Measurements from ENCODE around the gene GADL1. TPM values are rescaled to one million over a fixed set of nuclear protein-coding genes. Genes with fewer than 3 reads are reported as not detected.

The GADL1 gene
- total RNA-seq, 4 donors from 2014 or later: 1.1 TPM; not detected in 3

- no peak for DNase-seq
- intact Hi-C loops (cut with DNase I; ENCODE audit: low total_unique reads): no loop called here
- Histone ChIP-seq H3K9me3 (no peaks in the 10 kb centered on the region), H3K4me3 (no peak overlapping the region), H3K27ac (no peak overlapping the region), H3K27me3 (no peaks in the 10 kb centered on the region), H3K4me1 (no peaks in the 10 kb centered on the region), H3K36me3 (no peaks in the 10 kb centered on the region)
- TF ChIP-seq POLR2A (IDR thresholded peaks at IDR 0.05) (no peak), CTCF (IDR thresholded peaks at IDR 0.05) (no peak)
Measured at GRCh38 chr3:30733696-30734095, 160.8 kb downstream of the GADL1 start.

GRCh38 chr3:30733209-30733608 is 161.3 kb downstream of the GADL1 start:
- no peak for DNase-seq
- no peaks in the 10 kb centered on the region for H3K36me3 ChIP-seq
- intact Hi-C loops (cut with DNase I; ENCODE audit: low total_unique reads): no loop called here
- no peak overlapping the region for H3K27ac ChIP-seq
- H3K9me3 ChIP-seq: no peaks in the 10 kb centered on the region
- H3K27me3 ChIP-seq: no peaks in the 10 kb centered on the region
- H3K4me3 ChIP-seq: no peak overlapping the region
- no peaks in the 10 kb centered on the region for H3K4me1 ChIP-seq
- no peak for TF ChIP-seq POLR2A (IDR thresholded peaks at IDR 0.05)
- TF ChIP-seq CTCF (IDR thresholded peaks at IDR 0.05): no peak

- no peaks in the 10 kb centered on the region for H3K36me3 ChIP-seq
- H3K27me3 ChIP-seq: no peaks in the 10 kb centered on the region
- intact Hi-C loops (cut with DNase I; ENCODE audit: low total_unique reads): no loop called here
- no peak for DNase-seq
- no peak overlapping the region for H3K4me3 ChIP-seq
- no peaks in the 10 kb centered on the region for H3K4me1 ChIP-seq
- H3K9me3 ChIP-seq: no peaks in the 10 kb centered on the region
- no peak overlapping the region for H3K27ac ChIP-seq
- no peak for TF ChIP-seq POLR2A (IDR thresholded peaks at IDR 0.05)
- no peak for TF ChIP-seq CTCF (IDR thresholded peaks at IDR 0.05)
Measured at GRCh38 chr3:30730967-30731366, 163.5 kb downstream of the GADL1 start.

- H3K27me3 ChIP-seq: no peaks in the 10 kb centered on the region
- no peaks in the 10 kb centered on the region for H3K9me3 ChIP-seq
- no peak for DNase-seq
- TF ChIP-seq CTCF (IDR thresholded peaks at IDR 0.05): no peak
- TF ChIP-seq POLR2A (IDR thresholded peaks at IDR 0.05): no peak
- H3K36me3 ChIP-seq: no peaks in the 10 kb centered on the region
- no peak overlapping the region for H3K27ac ChIP-seq
- no peak overlapping the region for H3K4me3 ChIP-seq
- intact Hi-C loops (cut with DNase I; ENCODE audit: low total_unique reads): no loop called here
- H3K4me1 ChIP-seq: no peaks in the 10 kb centered on the region
Measured at GRCh38 chr3:30729936-30730335, 164.5 kb downstream of the GADL1 start.

- no peak overlapping the region for H3K4me3 ChIP-seq
- intact Hi-C loops (cut with DNase I; ENCODE audit: low total_unique reads): no loop called here
- no peaks in the 10 kb centered on the region for H3K27me3 ChIP-seq
- no peaks in the 10 kb centered on the region for H3K36me3 ChIP-seq
- no peak for DNase-seq
- no peak for TF ChIP-seq CTCF (IDR thresholded peaks at IDR 0.05)
- TF ChIP-seq POLR2A (IDR thresholded peaks at IDR 0.05): no peak
- H3K9me3 ChIP-seq: no peaks in the 10 kb centered on the region
- no peaks in the 10 kb centered on the region for H3K4me1 ChIP-seq
- H3K27ac ChIP-seq: no peak overlapping the region
Measured at GRCh38 chr3:30729512-30729911, 164.9 kb downstream of the GADL1 start.
